ENCODE data around the gene CLEC16A. TPM values are rescaled to one million over a fixed set of nuclear protein-coding genes. Genes with fewer than 3 reads are reported as not detected.

CLEC16A gene
- total RNA-seq, 4 donors from 2014 or later, result 24.5 to 33.0 (median 29.3) TPM

DNA sequence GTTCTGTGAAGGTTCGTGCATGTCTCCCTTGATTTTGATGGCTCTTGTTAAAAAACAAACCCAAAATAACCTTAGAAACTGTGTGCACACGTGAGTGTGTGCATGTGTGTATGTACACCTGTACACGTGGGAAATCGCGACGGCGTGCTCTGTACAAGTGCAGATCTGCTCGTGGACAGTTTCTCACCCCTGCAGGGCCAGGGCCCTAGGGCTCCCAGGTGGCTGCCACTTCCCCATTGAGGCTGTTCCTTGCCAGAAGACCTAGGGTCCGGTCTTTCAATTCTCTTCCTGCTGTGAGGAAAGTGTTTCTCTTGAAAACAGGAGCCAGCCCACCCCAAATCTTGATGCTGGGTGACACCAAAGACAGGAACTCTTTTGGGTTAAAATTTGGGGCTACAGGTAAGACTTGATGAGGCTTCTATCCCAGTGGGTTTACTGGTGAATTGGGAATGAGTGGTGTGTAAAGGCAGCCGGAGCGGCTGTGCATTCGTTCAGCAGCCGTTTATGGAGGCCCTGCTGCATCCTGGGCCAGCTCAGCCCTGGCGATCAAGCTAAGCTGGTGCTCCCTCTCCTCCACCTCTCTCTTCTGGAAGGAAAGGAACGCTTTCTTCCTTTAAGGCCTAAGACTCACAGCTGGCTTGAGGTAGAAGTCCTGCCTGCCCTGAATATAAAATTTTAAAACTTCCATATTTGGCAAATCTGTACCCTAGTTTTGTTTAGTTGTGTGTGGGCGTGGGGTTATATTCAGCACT, 137.9 kb downstream of the CLEC16A start:
- TF ChIP-seq, protein P1, sequence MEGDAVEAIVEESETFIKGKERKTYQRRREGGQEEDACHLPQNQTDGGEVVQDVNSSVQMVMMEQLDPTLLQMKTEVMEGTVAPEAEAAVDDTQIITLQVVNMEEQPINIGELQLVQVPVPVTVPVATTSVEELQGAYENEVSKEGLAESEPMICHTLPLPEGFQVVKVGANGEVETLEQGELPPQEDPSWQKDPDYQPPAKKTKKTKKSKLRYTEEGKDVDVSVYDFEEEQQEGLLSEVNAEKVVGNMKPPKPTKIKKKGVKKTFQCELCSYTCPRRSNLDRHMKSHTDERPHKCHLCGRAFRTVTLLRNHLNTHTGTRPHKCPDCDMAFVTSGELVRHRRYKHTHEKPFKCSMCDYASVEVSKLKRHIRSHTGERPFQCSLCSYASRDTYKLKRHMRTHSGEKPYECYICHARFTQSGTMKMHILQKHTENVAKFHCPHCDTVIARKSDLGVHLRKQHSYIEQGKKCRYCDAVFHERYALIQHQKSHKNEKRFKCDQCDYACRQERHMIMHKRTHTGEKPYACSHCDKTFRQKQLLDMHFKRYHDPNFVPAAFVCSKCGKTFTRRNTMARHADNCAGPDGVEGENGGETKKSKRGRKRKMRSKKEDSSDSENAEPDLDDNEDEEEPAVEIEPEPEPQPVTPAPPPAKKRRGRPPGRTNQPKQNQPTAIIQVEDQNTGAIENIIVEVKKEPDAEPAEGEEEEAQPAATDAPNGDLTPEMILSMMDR (IDR thresholded peaks at IDR 0.05 in 4 of 5, conservative IDR thresholded peaks at IDR 0.05 in 1 of 5), result no peak
- no peak for TF ChIP-seq POLR2A (IDR thresholded peaks at IDR 0.05)
- in situ Hi-C loops (cut with MboI; ENCODE audit: low sequenced_read_pairs in 4 of 4), result no loop called here
- intact Hi-C loops (cut with DNase I; ENCODE audit: low total_unique reads), result no loop called here
- no peak overlapping the region for H3K27ac ChIP-seq
- peaks cover 20 to 21% of the 10 kb centered on the region in 2 donors for H3K4me1 ChIP-seq
- no peaks in the 10 kb centered on the region for H3K27me3 ChIP-seq
- H3K4me3 ChIP-seq, result no peak overlapping the region
- DNase-seq (no peak), ATAC-seq (no peak)
- no peaks in the 10 kb centered on the region for H3K36me3 ChIP-seq
- H3K9me3 ChIP-seq, result no peaks in the 10 kb centered on the region

DNA sequence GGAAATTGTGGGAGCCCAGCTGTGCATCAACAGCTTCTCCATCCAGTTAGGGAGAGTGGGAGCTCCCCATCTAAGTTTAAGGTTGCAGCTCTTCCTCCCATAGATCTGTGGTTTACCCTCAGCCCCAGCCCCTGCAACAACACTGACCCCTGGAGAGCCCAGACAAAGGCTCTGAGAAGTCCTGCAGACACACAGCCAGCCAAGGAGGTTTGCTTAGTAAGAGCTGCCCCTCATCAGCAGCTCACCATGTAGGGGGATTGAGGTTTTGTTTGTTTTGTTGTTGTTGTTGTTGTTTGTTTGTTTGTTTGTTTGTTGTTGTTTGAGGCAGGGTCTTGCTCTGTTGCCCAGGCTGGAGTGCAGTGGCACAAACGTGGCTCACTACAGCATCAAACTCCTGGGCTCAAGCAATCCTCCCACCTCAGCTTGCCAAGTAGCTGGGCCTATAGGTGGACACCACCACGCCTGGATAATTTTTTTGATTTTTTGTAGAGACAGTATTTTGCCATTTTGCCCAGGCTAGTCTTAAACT, 138.6 kb downstream of the CLEC16A start:
- H3K27ac ChIP-seq, result no peak overlapping the region
- peaks cover 16 to 20% of the 10 kb centered on the region in 2 donors for H3K4me1 ChIP-seq
- TF ChIP-seq POLR2A (IDR thresholded peaks at IDR 0.05), result no peak
- TF ChIP-seq, protein P1 (IDR thresholded peaks at IDR 0.05 in 4 of 5, conservative IDR thresholded peaks at IDR 0.05 in 1 of 5), result no peak
- DNase-seq, result no peak
- no peaks in the 10 kb centered on the region for H3K9me3 ChIP-seq
- in situ Hi-C loops (cut with MboI; ENCODE audit: low sequenced_read_pairs in 4 of 4), result no loop called here
- intact Hi-C loops (cut with DNase I; ENCODE audit: low total_unique reads), result no loop called here
- H3K36me3 ChIP-seq, result no peaks in the 10 kb centered on the region
- ATAC-seq, result no peak
- no peaks in the 10 kb centered on the region for H3K27me3 ChIP-seq
- H3K4me3 ChIP-seq, result no peak overlapping the region

DNA sequence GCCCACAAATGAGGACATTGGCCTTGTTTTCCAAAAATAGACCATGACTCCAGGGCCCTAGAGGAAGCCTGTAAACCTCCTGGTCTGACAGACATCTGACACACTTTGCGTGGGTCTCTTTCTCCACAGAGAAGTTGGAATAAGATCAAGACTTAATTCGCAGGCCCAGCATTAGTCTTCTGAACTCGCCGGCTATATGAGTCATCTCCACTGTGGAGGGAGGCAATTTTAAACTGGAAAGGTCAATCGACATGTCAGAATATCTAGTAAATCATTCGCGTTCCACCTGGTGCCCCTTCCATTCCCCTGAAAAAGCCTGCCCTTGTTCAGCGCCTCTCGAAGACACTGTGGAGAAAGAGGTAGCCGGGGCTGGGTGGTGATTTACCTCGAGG, 140.1 kb downstream of the CLEC16A start:
- Histone ChIP-seq H3K4me3 (no peak overlapping the region), H3K27me3 (no peaks in the 10 kb centered on the region), H3K9me3 (no peaks in the 10 kb centered on the region), H3K4me1 (peaks cover 11 to 14% of the 10 kb centered on the region in 2 donors), H3K27ac (peak overlapping the region; percentile 9 to 57 (median 30)), H3K36me3 (no peaks in the 10 kb centered on the region)
- in situ Hi-C loops (cut with MboI; ENCODE audit: low sequenced_read_pairs in 4 of 4) (no loop called here), intact Hi-C loops (cut with DNase I; ENCODE audit: low total_unique reads) (no loop called here)
- TF ChIP-seq POLR2A (IDR thresholded peaks at IDR 0.05), result no peak
- TF ChIP-seq, protein P1 (IDR thresholded peaks at IDR 0.05 in 4 of 5, conservative IDR thresholded peaks at IDR 0.05 in 1 of 5), result no peak
- DNase-seq, result peak in 1 of 2 donors; percentile 29
- peak; percentile 75 to 87 for ATAC-seq

DNA sequence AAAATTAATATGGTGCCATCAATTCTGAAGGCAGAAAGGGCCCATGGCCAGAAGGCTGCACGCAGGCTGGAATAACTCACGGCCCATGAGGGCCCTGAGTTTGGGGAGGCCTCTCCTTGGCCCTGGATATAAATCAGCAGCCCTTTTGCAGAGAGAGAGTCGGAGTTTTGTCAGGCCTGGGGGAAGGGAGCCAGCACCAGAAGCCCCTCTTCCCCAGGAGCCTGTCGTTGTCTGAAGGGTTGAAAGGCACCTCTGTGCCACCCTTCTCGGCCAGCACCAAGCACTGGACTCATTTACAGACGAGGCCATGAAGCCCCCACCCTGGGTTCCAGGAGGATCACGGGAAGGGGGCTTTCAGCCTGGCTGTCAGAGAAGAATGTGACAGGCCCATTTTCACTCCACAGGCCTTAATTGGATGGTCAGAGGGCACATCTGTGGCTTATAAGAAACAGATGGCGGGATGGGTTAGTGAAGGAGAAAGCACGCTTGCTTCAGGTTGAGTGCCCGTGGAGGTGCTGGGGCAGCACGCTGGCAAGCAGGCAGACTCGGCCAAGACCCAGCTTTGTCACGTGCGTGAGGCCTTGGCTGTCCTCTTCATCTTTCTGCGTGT, 140.6 kb downstream of the CLEC16A start:
- H3K36me3 ChIP-seq, result no peaks in the 10 kb centered on the region
- no peak overlapping the region for H3K4me3 ChIP-seq
- intact Hi-C loops (cut with DNase I; ENCODE audit: low total_unique reads) (no loop called here), in situ Hi-C loops (cut with MboI; ENCODE audit: low sequenced_read_pairs in 4 of 4) (no loop called here)
- no peaks in the 10 kb centered on the region for H3K27me3 ChIP-seq
- peak overlapping the region; percentile 9 to 57 (median 30) for H3K27ac ChIP-seq
- peaks cover 11 to 14% of the 10 kb centered on the region in 2 donors for H3K4me1 ChIP-seq
- no peak for DNase-seq
- TF ChIP-seq, protein P1 (IDR thresholded peaks at IDR 0.05 in 4 of 5, conservative IDR thresholded peaks at IDR 0.05 in 1 of 5), result no peak
- no peak for TF ChIP-seq POLR2A (IDR thresholded peaks at IDR 0.05)
- ATAC-seq, result peak in 1 of 2 donors; percentile 61
- no peaks in the 10 kb centered on the region for H3K9me3 ChIP-seq
